Activated CD4-positive, alpha-beta T cell treated with anti-CD3 and anti-CD28 coated beads, Interleukin-2, amount 50 U/mL, for 16 hours (primary cell): ENCODE results near the gene NDRG4.

Experiments
- DNase-seq: peaks from one replicate; pipeline ENCODE4 v3.0.0-alpha.2; 2020

NDRG4 gene

DNA sequence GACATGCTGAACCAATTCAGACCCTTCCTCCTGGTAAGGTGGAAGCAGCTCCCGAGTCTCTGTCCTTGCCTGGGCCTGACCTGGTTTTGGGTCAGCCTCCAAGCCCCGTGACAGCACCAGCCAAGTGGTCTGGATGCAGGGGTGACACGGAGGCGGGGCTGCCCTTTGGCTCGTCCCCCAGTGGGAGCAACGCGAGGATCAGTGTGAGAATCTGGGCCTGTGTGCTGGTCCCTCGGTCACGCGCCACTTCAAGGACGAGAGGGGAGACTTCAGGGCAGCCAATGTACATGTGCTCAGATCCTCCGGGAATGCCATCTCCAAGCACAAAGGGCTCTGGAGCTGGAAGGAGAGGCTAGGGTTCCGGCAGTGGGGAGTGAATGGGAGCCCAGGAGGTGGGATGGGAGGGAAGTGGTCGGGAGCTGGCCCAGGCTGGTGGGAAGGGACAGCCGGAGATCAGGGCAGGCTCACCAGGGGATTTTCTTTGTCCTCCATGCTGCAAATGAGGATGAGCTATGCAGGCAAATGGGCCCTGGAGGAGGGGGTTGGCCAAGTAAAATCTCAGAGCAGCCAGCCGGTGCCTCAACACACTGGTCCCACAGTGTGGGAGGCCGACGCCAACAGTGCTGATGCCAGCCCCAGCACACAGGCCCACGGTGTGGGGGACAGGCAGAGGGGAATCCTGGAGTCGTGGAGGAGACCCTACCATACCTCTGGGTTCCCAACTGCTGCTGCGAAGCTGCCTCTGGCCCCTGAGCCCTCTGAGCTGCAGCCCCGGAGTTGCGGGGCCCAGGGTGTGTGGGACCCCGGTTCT, 4.2 kb upstream of the NDRG4 start:
- DNase-seq, result no peak

DNA sequence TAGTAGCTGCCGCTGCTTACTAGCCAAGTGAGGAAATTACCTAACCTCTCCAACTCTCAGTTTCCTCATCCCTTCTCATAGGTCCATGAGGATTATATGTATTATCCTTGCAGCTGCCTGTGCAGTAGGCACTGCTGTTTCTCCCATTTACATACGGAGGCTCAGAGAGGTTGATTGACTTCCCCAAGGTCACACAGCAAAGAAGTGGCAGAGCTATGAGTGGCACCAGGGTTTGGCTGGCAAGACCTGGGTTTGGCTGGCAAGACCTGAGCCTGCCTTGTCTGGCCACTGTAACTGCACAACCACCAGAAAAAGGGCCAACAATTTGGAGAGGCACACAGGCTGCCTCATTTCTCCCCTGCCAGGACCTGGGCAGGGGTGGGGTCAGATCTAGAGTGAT, 2.5 kb upstream of the NDRG4 start:
- DNase-seq, result no peak

DNA sequence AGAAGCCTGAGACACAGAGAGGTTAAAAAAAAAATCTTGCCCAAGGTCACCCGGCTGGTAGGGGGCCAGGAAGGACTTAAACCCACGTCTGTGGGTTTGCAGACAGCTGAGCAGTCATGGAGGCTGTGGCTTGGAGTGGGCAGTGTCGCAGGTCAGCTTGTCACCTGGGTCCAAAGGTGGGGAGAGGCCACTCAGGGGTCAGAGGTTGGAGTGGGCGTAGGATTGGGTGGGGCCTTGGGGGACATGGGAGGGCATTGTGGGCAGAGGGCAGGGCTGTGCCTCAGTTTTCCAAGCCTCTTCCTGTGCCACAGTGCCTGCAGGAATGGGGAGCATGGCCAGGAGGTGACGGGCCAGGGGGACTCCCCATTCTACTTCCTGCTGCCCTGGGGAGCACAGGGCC, 2.0 kb upstream of the NDRG4 start:
- no peak for DNase-seq

DNA sequence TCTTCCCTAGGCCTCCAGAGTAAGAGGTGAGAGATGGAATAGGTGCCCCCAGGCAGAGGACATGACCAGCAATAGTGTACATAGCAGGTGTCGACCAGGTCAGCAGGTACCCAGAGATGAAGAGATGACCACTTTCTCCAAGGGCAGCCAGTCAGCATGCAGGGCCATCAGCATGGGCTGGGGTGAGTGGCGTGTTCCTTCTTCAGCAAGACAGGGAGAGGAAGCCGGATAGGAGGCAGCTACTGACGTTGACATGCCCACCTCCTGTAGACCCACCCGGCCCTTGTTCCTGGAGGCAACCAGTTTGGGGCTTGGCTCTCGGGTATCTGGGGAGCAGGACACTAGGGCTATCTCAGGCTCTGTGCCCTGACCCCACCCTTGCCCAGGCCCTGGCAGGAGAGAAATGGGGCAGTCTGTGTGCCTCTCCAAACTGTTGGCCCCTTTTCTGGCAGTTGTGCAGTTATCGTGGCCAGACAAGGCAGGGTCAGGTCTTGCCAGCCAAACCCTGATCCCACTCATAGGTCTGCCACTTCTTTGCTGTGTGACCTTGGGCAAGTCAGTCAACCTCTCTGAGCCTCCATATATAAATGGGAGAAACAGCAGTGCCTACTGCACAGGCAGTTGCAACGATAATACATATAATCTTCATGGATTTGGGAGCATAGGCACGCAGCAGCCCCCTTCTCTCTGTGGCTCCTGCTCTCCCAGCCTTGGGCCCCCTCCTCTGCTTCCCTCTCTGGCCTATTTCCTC, 1.4 kb upstream of the NDRG4 start:
- DNase-seq, result no peak

DNA sequence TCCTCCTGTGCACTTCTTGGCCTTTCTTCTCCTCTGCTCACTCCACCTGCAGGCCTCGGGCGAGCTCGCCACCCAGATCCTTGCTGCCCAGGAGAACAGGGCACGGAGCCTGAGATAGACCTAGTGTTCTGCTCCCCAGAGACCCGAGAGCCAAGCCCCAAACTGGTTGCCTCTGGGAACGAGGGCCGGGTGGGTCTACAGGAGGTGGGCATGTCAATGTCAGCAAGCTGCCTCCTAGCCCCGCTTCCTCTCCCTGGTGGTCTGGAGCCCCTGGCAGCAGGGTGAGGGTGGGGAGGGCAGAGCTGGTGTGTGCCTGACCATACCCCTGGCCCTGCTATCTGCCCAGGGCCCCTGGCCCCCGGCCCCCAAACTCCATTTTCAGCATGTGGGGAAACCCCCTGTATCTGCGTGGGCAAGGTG, 841 bp upstream of the NDRG4 start:
- DNase-seq, result no peak

GRCh38 chr16:58500430-58501241, 693 bp downstream of the NDRG4 start:
- DNase-seq, result no peak

DNA sequence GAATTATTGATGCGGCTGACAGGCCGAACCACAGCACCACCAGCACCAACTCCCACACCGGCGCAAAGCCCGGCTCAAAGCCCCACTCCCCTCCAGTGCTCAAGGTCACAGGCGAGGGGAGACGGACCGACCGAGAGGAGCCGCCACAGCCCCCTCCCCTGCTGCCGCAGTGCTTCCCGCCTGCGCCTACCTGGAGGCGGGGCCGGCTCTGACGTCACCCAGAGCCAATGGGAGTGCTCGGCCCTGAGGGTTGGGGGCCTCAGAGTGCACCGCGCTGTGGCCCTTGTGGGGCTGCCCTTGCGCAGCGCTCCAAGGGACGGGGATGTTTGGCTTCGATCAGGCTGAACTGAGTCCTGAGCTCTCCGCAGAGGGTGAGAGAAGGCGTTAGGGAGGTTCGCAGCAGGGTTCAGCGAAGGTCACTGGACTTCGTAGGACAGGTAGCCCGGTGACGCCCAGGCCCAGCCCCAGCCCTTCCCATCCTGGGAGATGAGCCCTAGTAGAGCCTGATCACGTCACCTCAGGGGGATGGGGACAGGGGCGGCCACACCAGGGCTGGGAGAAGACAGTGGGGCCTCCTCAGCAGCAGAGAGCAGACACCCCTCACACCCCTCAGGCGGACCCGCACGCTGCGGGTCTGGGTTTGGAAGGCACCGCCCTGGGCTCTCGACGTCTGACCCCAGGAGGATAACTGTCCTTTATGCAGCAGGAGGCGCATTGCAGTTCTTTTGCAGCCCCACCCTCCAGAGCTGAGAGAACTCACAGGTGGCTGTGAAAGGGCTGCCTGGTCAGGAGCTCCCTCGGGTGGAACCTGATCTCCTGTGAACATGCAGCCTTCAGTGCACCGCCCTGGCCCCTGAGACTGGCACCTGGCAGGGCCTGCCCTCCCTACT, 1.5 kb downstream of the NDRG4 start:
- DNase-seq, result no peak

- DNase-seq, result no peak
Measured at GRCh38 chr16:58502217-58502921, 2.4 kb downstream of the NDRG4 start.

DNA sequence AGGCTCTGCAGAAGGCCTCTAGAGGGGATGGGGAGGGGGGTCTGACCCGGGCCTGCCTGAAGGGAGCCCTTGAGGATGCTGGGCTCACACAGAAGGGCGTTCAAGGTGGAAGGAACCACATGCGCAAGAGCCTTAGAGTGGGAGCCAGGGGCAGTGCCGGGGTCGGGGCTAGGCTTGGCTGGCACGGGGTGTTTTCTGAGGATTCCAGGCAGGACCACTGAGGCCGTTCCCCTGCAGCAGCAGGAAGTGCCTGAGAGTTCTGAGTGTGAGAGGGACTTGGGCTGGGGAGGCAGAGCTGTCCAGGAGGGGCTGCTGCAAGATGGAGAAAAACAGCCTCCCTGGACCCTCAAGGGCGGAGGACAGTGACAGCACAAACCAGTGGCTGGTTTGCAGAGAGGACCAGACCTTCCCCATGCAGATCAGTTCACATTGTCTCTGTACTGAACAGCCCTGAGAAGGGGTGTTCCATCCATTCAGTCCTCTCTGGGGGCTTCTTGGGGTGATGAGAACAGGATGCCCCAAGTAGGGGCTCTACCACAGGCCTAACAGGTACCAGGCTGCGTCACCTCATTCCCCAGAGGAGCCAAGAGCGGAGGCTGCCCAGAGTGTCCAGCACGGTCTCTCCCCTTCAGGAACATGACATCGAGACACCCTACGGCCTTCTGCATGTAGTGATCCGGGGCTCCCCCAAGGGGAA, 3.4 kb downstream of the NDRG4 start:
- DNase-seq, result no peak

- no peak for DNase-seq
Measured at GRCh38 chr16:58503863-58504688, 4.1 kb downstream of the NDRG4 start.

- DNase-seq, result no peak
Measured at GRCh38 chr16:58506241-58507194, 6.6 kb downstream of the NDRG4 start.

DNA sequence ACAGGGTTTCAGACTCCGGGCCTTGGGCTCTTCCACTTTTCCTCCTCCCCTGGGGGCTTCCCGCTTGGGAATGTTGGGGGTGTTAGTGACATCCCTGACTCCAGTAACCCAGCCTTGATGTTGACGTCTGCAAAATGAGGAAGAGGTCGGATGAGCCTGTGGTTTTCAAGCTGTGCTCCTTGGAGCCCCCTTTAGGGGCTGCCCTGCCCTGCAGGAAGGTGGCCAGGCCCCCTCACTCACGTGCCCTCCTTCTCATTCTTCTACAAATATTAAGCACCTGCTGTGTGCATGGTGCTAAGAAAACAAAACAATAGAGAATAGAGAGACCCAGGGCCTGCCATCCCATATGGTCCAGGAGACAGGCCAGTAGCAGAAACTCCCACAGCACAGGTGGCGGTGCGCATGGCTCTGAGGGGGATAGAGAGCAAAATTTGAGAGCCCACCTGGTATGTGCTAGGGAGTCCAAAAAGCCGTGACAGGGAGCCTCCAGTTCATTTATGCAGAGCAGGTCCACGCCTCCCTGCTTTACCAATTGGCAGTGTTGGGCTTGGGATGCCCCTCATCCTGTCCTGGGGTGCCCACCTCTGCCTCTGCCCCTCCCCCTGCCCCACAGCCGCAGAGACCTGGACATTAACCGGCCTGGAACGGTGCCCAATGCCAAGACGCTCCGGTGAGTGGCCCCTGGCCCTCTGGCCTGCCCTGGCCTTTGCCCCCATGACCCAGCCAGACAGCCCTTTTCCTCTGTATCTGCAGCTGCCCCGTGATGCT, 7.4 kb downstream of the NDRG4 start:
- no peak for DNase-seq

DNA sequence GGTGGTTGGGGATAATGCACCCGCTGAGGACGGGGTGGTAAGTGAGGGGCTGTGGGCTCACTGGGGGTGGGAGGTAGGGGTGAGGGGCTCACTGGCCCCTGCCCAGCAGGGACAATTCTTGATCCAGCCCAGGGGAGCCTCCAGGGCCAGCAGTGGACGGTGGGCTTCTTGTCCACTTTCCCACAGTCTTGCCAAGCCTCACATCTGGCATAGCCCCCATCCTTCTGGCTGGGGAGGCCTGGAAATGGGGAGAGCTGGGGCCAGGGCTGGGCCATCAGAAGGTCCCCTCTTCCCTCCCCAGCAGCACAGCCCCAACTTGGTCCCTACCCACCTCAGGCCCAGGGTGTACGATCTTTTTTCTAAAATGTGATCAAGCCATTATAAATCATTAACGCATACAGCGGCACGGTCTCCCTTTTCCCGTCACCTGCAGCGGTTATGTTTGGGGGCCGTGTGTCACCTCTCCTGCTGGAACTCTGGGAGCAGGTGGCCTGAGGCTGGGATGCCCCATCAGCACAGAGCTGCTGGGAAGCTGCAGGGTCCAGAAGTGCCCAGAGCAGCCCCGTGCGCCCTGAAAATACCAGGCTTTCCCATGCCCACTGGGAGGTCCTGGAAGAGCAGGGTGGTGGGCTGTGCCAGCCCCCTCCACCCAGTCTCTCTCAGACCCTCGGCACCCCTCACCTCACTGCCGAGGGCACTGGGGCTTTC, 8.2 kb downstream of the NDRG4 start:
- DNase-seq, result no peak

DNA sequence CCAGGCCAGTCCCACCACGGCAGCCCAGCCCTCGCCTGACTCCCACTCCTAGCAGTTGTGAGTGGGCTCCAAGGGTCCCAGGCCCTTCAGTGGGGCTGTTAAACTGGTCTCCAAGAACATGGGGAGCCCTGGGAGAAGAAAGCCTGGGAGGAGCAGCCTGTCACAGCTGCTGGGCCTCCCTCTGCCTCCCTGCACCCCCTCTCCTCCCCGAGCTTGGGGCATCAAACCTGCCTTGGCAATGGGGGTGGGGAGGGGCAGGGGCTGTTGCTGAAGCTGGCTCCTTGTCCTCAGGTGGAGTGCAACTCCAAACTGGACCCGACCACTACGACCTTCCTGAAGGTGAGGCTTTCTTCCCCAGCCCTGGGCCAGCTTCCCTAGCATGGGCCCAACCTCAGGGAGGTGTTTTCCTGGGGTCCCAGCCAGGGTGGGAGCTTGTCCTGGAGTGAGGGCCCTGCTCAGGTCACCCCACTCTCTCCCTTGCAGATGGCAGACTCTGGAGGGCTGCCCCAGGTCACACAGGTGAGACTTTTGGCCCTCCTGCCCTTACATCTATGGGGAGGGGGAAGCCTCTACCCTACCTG, 8.8 kb downstream of the NDRG4 start:
- DNase-seq, result no peak

DNA sequence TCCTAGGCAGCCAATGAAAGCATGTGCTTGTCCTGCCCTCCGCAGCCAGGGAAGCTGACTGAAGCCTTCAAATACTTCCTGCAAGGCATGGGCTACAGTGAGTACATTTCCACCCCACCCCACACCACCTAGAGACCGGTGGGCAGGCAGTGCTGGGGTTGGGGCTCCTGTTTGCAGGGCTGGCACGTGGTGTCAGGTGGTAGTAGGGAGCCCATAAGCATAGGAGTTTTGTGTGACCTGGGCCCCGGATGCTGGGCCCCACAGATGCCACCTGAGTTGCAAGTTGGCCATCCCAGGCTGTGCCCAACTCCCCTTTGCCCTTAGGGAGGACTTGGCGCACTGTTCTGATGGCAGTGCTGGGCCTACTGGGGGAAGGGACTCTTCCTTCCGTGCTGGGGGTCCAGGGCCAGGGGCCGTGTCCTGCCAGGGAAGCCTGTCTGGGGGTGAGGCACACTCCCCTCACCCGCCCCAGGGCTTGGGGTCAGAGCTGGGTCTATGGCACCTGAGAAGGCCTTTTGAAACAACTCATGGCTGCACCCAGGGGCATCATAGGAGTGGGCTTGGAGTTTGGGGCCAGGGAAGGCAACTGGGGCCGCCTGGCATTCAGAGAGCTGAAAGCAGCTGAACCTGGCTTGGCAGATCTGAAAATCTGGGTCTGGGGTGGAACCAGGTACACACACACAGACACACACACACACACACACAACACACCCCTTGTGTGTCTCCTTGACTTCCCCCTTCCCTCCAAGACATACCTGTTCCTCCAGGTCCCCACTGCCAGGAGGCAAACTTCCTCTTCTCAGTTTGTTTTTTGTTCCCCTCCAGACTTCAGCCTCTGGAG, 9.5 kb downstream of the NDRG4 start:
- DNase-seq, result no peak

- DNase-seq, result no peak
Measured at GRCh38 chr16:58510097-58510775, 10.3 kb downstream of the NDRG4 start.
